Mesothelial cell of epicardium (in vitro differentiated cells): Measurements from ENCODE around the gene KRTAP10-6. TPM values are rescaled to one million over a fixed set of nuclear protein-coding genes. Genes with fewer than 3 reads are reported as not detected.
"Not testable (repeated sequence)": the region's sequence is repeated elsewhere in the genome, so short reads cannot be mapped to it uniquely, and the experiment has no call there.

ENCODE experiments used
- DNase-seq, 2 experiments: peaks; one replicate each; pipeline ENCODE4 v3.0.0; 2021; ENCODE audit warnings: low spot score in 2 of 2; ENCODE audit not compliant: unreplicated experiment in 2 of 2
- H3K27ac Mint-ChIP-seq: 2 replicates; pipeline ENCODE4 v1.8.0; 2021; ENCODE audit warnings: mixed read lengths
- H3K27me3 Mint-ChIP-seq: 2 replicates; pipeline ENCODE4 v1.8.0; 2021; ENCODE audit warnings: low read depth, mixed read lengths
- H3K36me3 Mint-ChIP-seq: 2 replicates; pipeline ENCODE4 v1.8.0; 2021; ENCODE audit warnings: mixed read lengths
- H3K4me1 Mint-ChIP-seq: 2 replicates; pipeline ENCODE4 v1.8.0; 2021; ENCODE audit warnings: mixed read lengths
- H3K4me3 Mint-ChIP-seq: 2 replicates; pipeline ENCODE4 v1.8.0; 2021; ENCODE audit warnings: mild to moderate bottlenecking, moderate library complexity, mixed read lengths
- H3K9me3 Mint-ChIP-seq: 2 replicates; pipeline ENCODE4 v1.8.0; 2021; ENCODE audit warnings: mixed read lengths
- CTCF ChIP-seq: fragments of 200-600 bp; sonication (generic); IDR thresholded peaks from one replicate; pipeline ENCODE4 v1.5.0; 2021; ENCODE audit warnings: antibody characterized with exemption; ENCODE audit not compliant: unreplicated experiment
- total RNA-seq: library from RNA; stranded (reverse); gene quantifications from 3 replicates; pipeline ENCODE4 v1.2.1, GENCODE V29; 2021

KRTAP10-6 gene
- total RNA-seq, 1 donor from 2014 or later, result not detected

GRCh38 chr21:44564886-44565598, 27.3 kb downstream of the KRTAP10-6 start:
- DNase-seq, result no peak
- H3K4me3 Mint-ChIP-seq, result no peak overlapping the region
- H3K27me3 Mint-ChIP-seq, result peaks cover 9% of the 10 kb centered on the region
- no peaks in the 10 kb centered on the region for H3K4me1 Mint-ChIP-seq
- peaks cover 27% of the 10 kb centered on the region for H3K9me3 Mint-ChIP-seq
- H3K27ac Mint-ChIP-seq, result no peak overlapping the region
- no peaks in the 10 kb centered on the region for H3K36me3 Mint-ChIP-seq
- no peak for TF ChIP-seq CTCF

- Mint-ChIP-seq H3K36me3 (no peaks in the 10 kb centered on the region), H3K27ac (no peak overlapping the region), H3K4me1 (no peaks in the 10 kb centered on the region), H3K9me3 (peaks cover 30% of the 10 kb centered on the region), H3K4me3 (no peak overlapping the region), H3K27me3 (peaks cover 9% of the 10 kb centered on the region)
- DNase-seq, result no peak
- no peak for TF ChIP-seq CTCF
Measured at GRCh38 chr21:44564099-44564498, 28.2 kb downstream of the KRTAP10-6 start.

GRCh38 chr21:44558695-44559094, 33.6 kb downstream of the KRTAP10-6 start, which contains the start of gene KRTAP10-3:
KRTAP10-3 (minus strand) TSS chr21:44558795; CDS start chr21:44558715, 80 bp downstream.
- TF ChIP-seq CTCF, result no peak
- no peak within 1 kb of the TSS for H3K27ac Mint-ChIP-seq
- no peaks in the 10 kb centered on the region for H3K36me3 Mint-ChIP-seq
- H3K4me3 Mint-ChIP-seq, result no peak within 1 kb of the TSS
- H3K9me3 Mint-ChIP-seq, result peaks cover 29% of the 10 kb centered on the region
- no peak for DNase-seq
- peaks cover 14% of the 10 kb centered on the region for H3K4me1 Mint-ChIP-seq
- peaks cover 8% of the 10 kb centered on the region for H3K27me3 Mint-ChIP-seq

- not testable (repeated sequence) for DNase-seq, H3K4me3 Mint-ChIP-seq, H3K27me3 Mint-ChIP-seq, H3K27ac Mint-ChIP-seq, H3K36me3 Mint-ChIP-seq
- Mint-ChIP-seq H3K4me1 (peaks cover 14% of the 10 kb centered on the region), H3K9me3 (peaks cover 33% of the 10 kb centered on the region)
Measured at GRCh38 chr21:44558329-44558675, 34.0 kb downstream of the KRTAP10-6 start.

GRCh38 chr21:44557491-44558328, 34.6 kb downstream of the KRTAP10-6 start:
- Mint-ChIP-seq H3K9me3 (peaks cover 35% of the 10 kb centered on the region), H3K27me3 (peaks cover 8% of the 10 kb centered on the region), H3K27ac (no peak overlapping the region), H3K36me3 (no peaks in the 10 kb centered on the region), H3K4me3 (no peak overlapping the region), H3K4me1 (peaks cover 14% of the 10 kb centered on the region)
- DNase-seq, result no peak
- TF ChIP-seq CTCF, result no peak

- H3K27me3 Mint-ChIP-seq, result peaks cover 8% of the 10 kb centered on the region
- TF ChIP-seq CTCF, result no peak
- H3K27ac Mint-ChIP-seq, result no peak overlapping the region
- H3K4me1 Mint-ChIP-seq, result peaks cover 14% of the 10 kb centered on the region
- DNase-seq, result no peak
- H3K36me3 Mint-ChIP-seq, result no peaks in the 10 kb centered on the region
- peaks cover 27% of the 10 kb centered on the region for H3K9me3 Mint-ChIP-seq
- H3K4me3 Mint-ChIP-seq, result no peak overlapping the region
Measured at GRCh38 chr21:44556879-44557278, 35.4 kb downstream of the KRTAP10-6 start.
